Measurements from ENCODE around the gene PI4K2A. TPM values are rescaled to one million over a fixed set of nuclear protein-coding genes. Genes with fewer than 3 reads are reported as not detected.

The PI4K2A gene
- total RNA-seq, 1 experiment from 2014 or later = 13.0 TPM

- DNase-seq = no peak
- Mint-ChIP-seq H3K4me3 (ENCODE audit: low read depth, unreplicated experiment) (no peak overlapping the region), H3K4me1 (ENCODE audit: low read depth, unreplicated experiment) (peaks cover 21% of the 10 kb centered on the region), H3K36me3 (ENCODE audit: insufficient read depth, unreplicated experiment) (peaks cover 46% of the 10 kb centered on the region), H3K27me3 (ENCODE audit: unreplicated experiment) (no peaks in the 10 kb centered on the region), H3K9me3 (ENCODE audit: low read depth, unreplicated experiment) (no peaks in the 10 kb centered on the region), H3K27ac (ENCODE audit: unreplicated experiment) (no peak overlapping the region)
- intact Hi-C loops (cut with micrococcal nuclease; ENCODE audit: unreplicated experiment) = loop anchor here (5.0 kb wide), 1 partner anchor 40 kb away; no protein-coding TSS in a partner anchor
- no TSS peak for BruUV-seq (replicated peaks)
- CTCF ChIA-PET = no interaction called here
- no peak for TF ChIP-seq CTCF (IDR thresholded peaks at IDR 0.05; ENCODE audit: unreplicated experiment)
Measured at GRCh38 chr10:97717627-97718026, 77.2 kb downstream of the PI4K2A start.

GRCh38 chr10:97718178-97718577 is 77.7 kb downstream of the PI4K2A start:
- intact Hi-C loops (cut with micrococcal nuclease; ENCODE audit: unreplicated experiment) = loop anchor here (5.0 kb wide), 1 partner anchor 41 kb away; no protein-coding TSS in a partner anchor
- no peak for TF ChIP-seq CTCF (IDR thresholded peaks at IDR 0.05; ENCODE audit: unreplicated experiment)
- H3K27me3 Mint-ChIP-seq (ENCODE audit: unreplicated experiment) = no peaks in the 10 kb centered on the region
- peak overlapping the region; percentile 8 for H3K4me3 Mint-ChIP-seq (ENCODE audit: low read depth, unreplicated experiment)
- CTCF ChIA-PET = interaction anchor here (1.0 kb wide), 1 partner anchor 17 kb away, joined by 4 read pairs; no protein-coding TSS in a partner anchor
- H3K9me3 Mint-ChIP-seq (ENCODE audit: low read depth, unreplicated experiment) = no peaks in the 10 kb centered on the region
- peak overlapping the region; percentile 60 for H3K27ac Mint-ChIP-seq (ENCODE audit: unreplicated experiment)
- H3K36me3 Mint-ChIP-seq (ENCODE audit: insufficient read depth, unreplicated experiment) = peaks cover 41% of the 10 kb centered on the region
- no peak for DNase-seq
- H3K4me1 Mint-ChIP-seq (ENCODE audit: low read depth, unreplicated experiment) = peaks cover 21% of the 10 kb centered on the region
- no TSS peak for BruUV-seq (replicated peaks)

GRCh38 chr10:97718659-97719142 is 78.2 kb downstream of the PI4K2A start:
- no peak for TF ChIP-seq CTCF (IDR thresholded peaks at IDR 0.05; ENCODE audit: unreplicated experiment)
- peak; percentile 78 for DNase-seq
- CTCF ChIA-PET = interaction anchor here (1.0 kb wide), 1 partner anchor 17 kb away, joined by 4 read pairs; no protein-coding TSS in a partner anchor
- BruUV-seq (replicated peaks) = no TSS peak
- Mint-ChIP-seq H3K36me3 (ENCODE audit: insufficient read depth, unreplicated experiment) (peaks cover 36% of the 10 kb centered on the region), H3K27me3 (ENCODE audit: unreplicated experiment) (no peaks in the 10 kb centered on the region), H3K4me3 (ENCODE audit: low read depth, unreplicated experiment) (peak overlapping the region; percentile 8), H3K4me1 (ENCODE audit: low read depth, unreplicated experiment) (peaks cover 21% of the 10 kb centered on the region), H3K27ac (ENCODE audit: unreplicated experiment) (peak overlapping the region; percentile 60), H3K9me3 (ENCODE audit: low read depth, unreplicated experiment) (no peaks in the 10 kb centered on the region)
- intact Hi-C loops (cut with micrococcal nuclease; ENCODE audit: unreplicated experiment) = loop anchor here (5.0 kb wide), 1 partner anchor 41 kb away; no protein-coding TSS in a partner anchor

GRCh38 chr10:97719602-97720001 is 79.1 kb downstream of the PI4K2A start:
- no peaks in the 10 kb centered on the region for H3K27me3 Mint-ChIP-seq (ENCODE audit: unreplicated experiment)
- BruUV-seq (replicated peaks) = no TSS peak
- H3K4me3 Mint-ChIP-seq (ENCODE audit: low read depth, unreplicated experiment) = no peak overlapping the region
- DNase-seq = no peak
- peak overlapping the region; percentile 60 for H3K27ac Mint-ChIP-seq (ENCODE audit: unreplicated experiment)
- H3K36me3 Mint-ChIP-seq (ENCODE audit: insufficient read depth, unreplicated experiment) = peaks cover 27% of the 10 kb centered on the region
- H3K9me3 Mint-ChIP-seq (ENCODE audit: low read depth, unreplicated experiment) = no peaks in the 10 kb centered on the region
- intact Hi-C loops (cut with micrococcal nuclease; ENCODE audit: unreplicated experiment) = loop anchor here (5.0 kb wide), 1 partner anchor 42 kb away; no protein-coding TSS in a partner anchor
- CTCF ChIA-PET = no interaction called here
- TF ChIP-seq CTCF (IDR thresholded peaks at IDR 0.05; ENCODE audit: unreplicated experiment) = no peak
- peaks cover 21% of the 10 kb centered on the region for H3K4me1 Mint-ChIP-seq (ENCODE audit: low read depth, unreplicated experiment)

Data from Calu3 (cell line).